ENCODE measurements around the gene NDUFAB1. TPM values are rescaled to one million over a fixed set of nuclear protein-coding genes. Genes with fewer than 3 reads are reported as not detected.

Gene NDUFAB1
- total RNA-seq, 1 experiment from 2014 or later, result 189 TPM

DNA sequence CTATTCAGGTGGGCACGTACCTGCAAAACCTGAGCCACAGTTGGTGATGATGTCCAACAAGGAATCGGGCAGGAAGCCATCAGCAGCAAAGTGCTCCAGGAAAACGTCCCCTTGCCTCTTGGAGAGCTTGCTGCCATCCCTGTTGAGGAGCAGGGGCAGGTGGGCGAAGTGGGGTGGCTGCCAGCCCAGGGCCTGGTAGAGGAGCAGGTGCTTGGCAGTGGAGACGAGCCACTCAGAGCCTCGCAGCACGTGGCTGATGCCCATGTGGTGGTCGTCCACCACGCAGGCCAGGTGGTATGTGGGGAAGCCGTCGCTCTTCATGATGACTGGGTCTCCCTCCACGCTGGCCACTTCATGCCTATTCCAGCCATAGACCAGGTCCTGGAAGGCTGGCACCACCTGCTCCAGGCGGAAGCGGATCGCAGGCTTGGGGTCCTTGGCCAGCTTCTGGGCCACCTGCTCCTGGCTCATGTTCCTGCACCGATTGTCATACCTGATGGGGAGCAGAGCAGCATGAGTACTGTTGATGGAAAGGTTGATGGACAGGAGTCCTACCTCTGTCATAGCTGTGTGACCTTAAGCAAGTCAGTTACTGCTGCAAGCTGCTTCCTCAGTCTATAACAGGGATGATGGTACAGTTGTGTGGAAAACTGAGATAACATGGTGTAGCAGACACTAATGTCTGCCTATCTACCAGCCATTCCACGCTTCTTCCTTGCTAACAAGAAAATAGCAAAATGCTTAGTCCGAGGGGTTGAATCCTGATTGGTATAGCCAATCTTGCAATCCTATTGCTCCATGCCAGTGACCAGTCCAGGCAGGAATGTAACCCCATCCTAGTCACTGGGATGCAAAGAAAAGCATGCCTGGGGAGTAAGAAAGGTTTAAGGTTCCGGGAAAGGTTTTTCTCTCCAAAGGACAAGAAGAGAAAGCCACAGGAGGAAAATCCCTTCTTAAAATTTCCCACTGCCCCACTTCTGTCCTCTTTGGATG is 61.0 kb downstream of the NDUFAB1 start:
- CTCF ChIA-PET, result no interaction called here
- H3K36me3 Mint-ChIP-seq, result peaks cover 55% of the 10 kb centered on the region

DNA sequence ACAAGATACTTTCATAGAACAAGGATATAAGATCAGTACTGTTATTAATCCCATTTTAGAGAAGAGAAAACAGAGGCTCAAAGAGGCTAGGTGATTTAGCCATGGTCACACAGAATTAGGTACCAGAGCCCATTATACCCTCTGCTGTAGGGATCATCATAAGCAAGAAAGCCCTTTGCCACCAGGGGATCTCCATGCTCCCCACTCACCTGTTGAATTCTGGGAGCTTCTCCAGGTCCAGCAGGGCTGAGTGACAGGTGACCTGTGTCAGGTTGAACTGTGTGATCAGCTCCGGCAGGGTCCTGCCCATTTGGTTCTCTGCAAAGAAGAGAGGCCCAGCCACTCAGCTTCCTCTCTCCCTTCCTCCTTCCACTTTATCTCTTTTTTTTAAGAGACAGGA is 63.7 kb downstream of the NDUFAB1 start:
- ChIA-PET POLR2A (no interaction called here), CTCF (no interaction called here)
- no peaks in the 10 kb centered on the region for H3K9me3 Mint-ChIP-seq
- peaks cover 65% of the 10 kb centered on the region for H3K36me3 Mint-ChIP-seq
- no peak overlapping the region for H3K4me3 Mint-ChIP-seq
- H3K27ac Mint-ChIP-seq, result no peak overlapping the region
- no peaks in the 10 kb centered on the region for H3K27me3 Mint-ChIP-seq (ENCODE audit: low read depth)
- ATAC-seq (no peak), DNase-seq (ENCODE audit: low spot score) (no peak)
- TF ChIP-seq FOXP1 (CRISPR knock-in tag; IDR thresholded peaks at IDR 0.05; ENCODE audit: borderline replicate concordance) (no peak), TEAD4 (CRISPR knock-in tag; IDR thresholded peaks at IDR 0.05) (no peak), ZNF423 (CRISPR knock-in tag; IDR thresholded peaks at IDR 0.05) (no peak), ZNF219 (CRISPR knock-in tag; IDR thresholded peaks at IDR 0.05; ENCODE audit: borderline replicate concordance) (no peak), ZNF121 (CRISPR knock-in tag; IDR thresholded peaks at IDR 0.05) (no peak), ZNF232 (CRISPR knock-in tag; IDR thresholded peaks at IDR 0.05) (no peak), ZBTB21 (CRISPR knock-in tag; IDR thresholded peaks at IDR 0.05; ENCODE audit: borderline replicate concordance) (no peak), RELA (CRISPR knock-in tag; IDR thresholded peaks at IDR 0.05; ENCODE audit: borderline replicate concordance) (no peak), ETV6 (CRISPR knock-in tag; IDR thresholded peaks at IDR 0.05) (no peak), ZNF263 (CRISPR knock-in tag; IDR thresholded peaks at IDR 0.05; ENCODE audit: low read depth) (no peak)
- TF ChIP-seq, protein P1, sequence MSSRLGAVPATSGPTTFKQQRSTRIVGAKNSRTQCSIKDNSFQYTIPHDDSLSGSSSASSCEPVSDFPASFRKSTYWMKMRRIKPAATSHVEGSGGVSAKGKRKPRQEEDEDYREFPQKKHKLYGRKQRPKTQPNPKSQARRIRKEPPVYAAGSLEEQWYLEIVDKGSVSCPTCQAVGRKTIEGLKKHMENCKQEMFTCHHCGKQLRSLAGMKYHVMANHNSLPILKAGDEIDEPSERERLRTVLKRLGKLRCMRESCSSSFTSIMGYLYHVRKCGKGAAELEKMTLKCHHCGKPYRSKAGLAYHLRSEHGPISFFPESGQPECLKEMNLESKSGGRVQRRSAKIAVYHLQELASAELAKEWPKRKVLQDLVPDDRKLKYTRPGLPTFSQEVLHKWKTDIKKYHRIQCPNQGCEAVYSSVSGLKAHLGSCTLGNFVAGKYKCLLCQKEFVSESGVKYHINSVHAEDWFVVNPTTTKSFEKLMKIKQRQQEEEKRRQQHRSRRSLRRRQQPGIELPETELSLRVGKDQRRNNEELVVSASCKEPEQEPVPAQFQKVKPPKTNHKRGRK (CRISPR knock-in tag; IDR thresholded peaks at IDR 0.05; ENCODE audit: borderline replicate concordance), result no peak
- TF ChIP-seq, protein P2, sequence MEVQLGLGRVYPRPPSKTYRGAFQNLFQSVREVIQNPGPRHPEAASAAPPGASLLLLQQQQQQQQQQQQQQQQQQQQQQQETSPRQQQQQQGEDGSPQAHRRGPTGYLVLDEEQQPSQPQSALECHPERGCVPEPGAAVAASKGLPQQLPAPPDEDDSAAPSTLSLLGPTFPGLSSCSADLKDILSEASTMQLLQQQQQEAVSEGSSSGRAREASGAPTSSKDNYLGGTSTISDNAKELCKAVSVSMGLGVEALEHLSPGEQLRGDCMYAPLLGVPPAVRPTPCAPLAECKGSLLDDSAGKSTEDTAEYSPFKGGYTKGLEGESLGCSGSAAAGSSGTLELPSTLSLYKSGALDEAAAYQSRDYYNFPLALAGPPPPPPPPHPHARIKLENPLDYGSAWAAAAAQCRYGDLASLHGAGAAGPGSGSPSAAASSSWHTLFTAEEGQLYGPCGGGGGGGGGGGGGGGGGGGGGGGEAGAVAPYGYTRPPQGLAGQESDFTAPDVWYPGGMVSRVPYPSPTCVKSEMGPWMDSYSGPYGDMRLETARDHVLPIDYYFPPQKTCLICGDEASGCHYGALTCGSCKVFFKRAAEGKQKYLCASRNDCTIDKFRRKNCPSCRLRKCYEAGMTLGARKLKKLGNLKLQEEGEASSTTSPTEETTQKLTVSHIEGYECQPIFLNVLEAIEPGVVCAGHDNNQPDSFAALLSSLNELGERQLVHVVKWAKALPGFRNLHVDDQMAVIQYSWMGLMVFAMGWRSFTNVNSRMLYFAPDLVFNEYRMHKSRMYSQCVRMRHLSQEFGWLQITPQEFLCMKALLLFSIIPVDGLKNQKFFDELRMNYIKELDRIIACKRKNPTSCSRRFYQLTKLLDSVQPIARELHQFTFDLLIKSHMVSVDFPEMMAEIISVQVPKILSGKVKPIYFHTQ (CRISPR knock-in tag; IDR thresholded peaks at IDR 0.05), result no peak
- TF ChIP-seq, protein P3, sequence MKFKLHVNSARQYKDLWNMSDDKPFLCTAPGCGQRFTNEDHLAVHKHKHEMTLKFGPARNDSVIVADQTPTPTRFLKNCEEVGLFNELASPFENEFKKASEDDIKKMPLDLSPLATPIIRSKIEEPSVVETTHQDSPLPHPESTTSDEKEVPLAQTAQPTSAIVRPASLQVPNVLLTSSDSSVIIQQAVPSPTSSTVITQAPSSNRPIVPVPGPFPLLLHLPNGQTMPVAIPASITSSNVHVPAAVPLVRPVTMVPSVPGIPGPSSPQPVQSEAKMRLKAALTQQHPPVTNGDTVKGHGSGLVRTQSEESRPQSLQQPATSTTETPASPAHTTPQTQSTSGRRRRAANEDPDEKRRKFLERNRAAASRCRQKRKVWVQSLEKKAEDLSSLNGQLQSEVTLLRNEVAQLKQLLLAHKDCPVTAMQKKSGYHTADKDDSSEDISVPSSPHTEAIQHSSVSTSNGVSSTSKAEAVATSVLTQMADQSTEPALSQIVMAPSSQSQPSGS (CRISPR knock-in tag; IDR thresholded peaks at IDR 0.05; ENCODE audit: borderline replicate concordance, low read depth), result no peak
- H3K4me1 Mint-ChIP-seq, result no peaks in the 10 kb centered on the region

More for the DNA sequence above, 61.0 kb downstream of the NDUFAB1 start:
- TF ChIP-seq RORB (CRISPR knock-in tag; IDR thresholded peaks at IDR 0.05) (no peak), ZNF671 (CRISPR knock-in tag; IDR thresholded peaks at IDR 0.05) (no peak)
- POLR2A ChIA-PET, result no interaction called here
- no peaks in the 10 kb centered on the region for H3K9me3 Mint-ChIP-seq
- H3K27me3 Mint-ChIP-seq (ENCODE audit: low read depth), result no peaks in the 10 kb centered on the region
- no peak for ATAC-seq
- DNase-seq (ENCODE audit: low spot score), result no peak
- H3K4me1 Mint-ChIP-seq, result no peaks in the 10 kb centered on the region
- H3K4me3 Mint-ChIP-seq, result no peak overlapping the region
- H3K27ac Mint-ChIP-seq, result no peak overlapping the region

Other genes with a start within 250 kb of the NDUFAB1 start
- 21.6 to 22.6 TPM (median 21.9 TPM) in 3 replicates for gene COG7, start 143.1 kb downstream of the NDUFAB1 start, total RNA-seq (2021)
- gene GGA2, start 85.8 kb downstream of the NDUFAB1 start, total RNA-seq (2021), result 107 to 122 TPM (median 122 TPM) in 3 replicates
- gene EARS2, start 39.0 kb downstream of the NDUFAB1 start, total RNA-seq (2021), result 47.9 to 55.9 TPM (median 53.5 TPM) in 3 replicates
- 109 to 128 TPM (median 115 TPM) in 3 replicates for gene UBFD1, start 38.6 kb downstream of the NDUFAB1 start, total RNA-seq (2021)
- gene PALB2, start 45.0 kb upstream of the NDUFAB1 start, total RNA-seq (2021), result 23.8 to 32.1 TPM (median 25.1 TPM) in 3 replicates
- gene DCTN5, start 45.1 kb upstream of the NDUFAB1 start, total RNA-seq (2021), result 54.0 to 65.8 TPM (median 60.0 TPM) in 3 replicates
- gene PLK1, start 82.6 kb upstream of the NDUFAB1 start, total RNA-seq (2021), result 145 to 167 TPM (median 147 TPM) in 3 replicates
- 1.8 to 3.9 TPM (median 3.7 TPM) in 3 replicates for gene ERN2, start 116.9 kb upstream of the NDUFAB1 start, total RNA-seq (2021)
- 2.1 to 4.7 TPM (median 4.6 TPM) in 3 replicates for gene CHP2, start 158.7 kb upstream of the NDUFAB1 start, total RNA-seq (2021)
- gene PRKCB, start 239.7 kb upstream of the NDUFAB1 start, total RNA-seq (2021), result 6.9 to 13.4 TPM (median 11.3 TPM) in 3 replicates

All from WTC11 (cell line).